Astrocyte (in vitro differentiated cells and primary cell): ENCODE results near the gene WASHC4. TPM values are rescaled to one million over a fixed set of nuclear protein-coding genes. Genes with fewer than 3 reads are reported as not detected.
A peak's percentile ranks its signal among the peaks of the same experiment; 100 is the strongest.

Source experiments
- DNase-seq: peaks from one replicate; pipeline ENCODE4 v3.0.0-alpha.2; 2010; ENCODE audit warnings: low read depth
- FAIRE-seq: peaks from 2 replicates; lab custom pipeline; 2011; peaks lifted over from hg19 to GRCh38; lab: Jason Lieb, UNC
- H2AFZ ChIP-seq: 2 replicates; pipeline ENCODE4 v1.6.0; 2012; ENCODE audit warnings: low read depth, low read length, inconsistent platforms
- H3K27ac ChIP-seq: 2 replicates; pipeline ENCODE4 v1.5.1; 2011; ENCODE audit warnings: low read depth, low read length, inconsistent platforms
- H3K27me3 ChIP-seq: 2 replicates; pipeline ENCODE4 v1.6.0; 2011; ENCODE audit warnings: low read length, inconsistent platforms; ENCODE audit not compliant: insufficient read depth
- H3K36me3 ChIP-seq: 2 replicates; pipeline ENCODE4 v1.5.1; 2011; ENCODE audit warnings: low read length, inconsistent platforms; ENCODE audit not compliant: insufficient read depth
- H3K4me1 ChIP-seq: 2 replicates; pipeline ENCODE4 v1.5.1; 2011; ENCODE audit warnings: low read length, inconsistent platforms; ENCODE audit not compliant: insufficient read depth
- H3K4me2 ChIP-seq: 2 replicates; pipeline ENCODE4 v1.6.0; 2012; ENCODE audit warnings: low read length, inconsistent platforms
- H3K4me3 ChIP-seq: 2 replicates; pipeline ENCODE4 v1.5.1; 2011; ENCODE audit warnings: low read depth, mild to moderate bottlenecking, low read length, inconsistent platforms; ENCODE audit not compliant: insufficient read depth
- H3K79me2 ChIP-seq: 2 replicates; pipeline ENCODE4 v1.6.0; 2012; ENCODE audit warnings: mild to moderate bottlenecking, low read length, inconsistent platforms; ENCODE audit not compliant: insufficient read depth
- H3K9ac ChIP-seq: 2 replicates; pipeline ENCODE4 v1.6.0; 2012; ENCODE audit warnings: mild to moderate bottlenecking, low read length, inconsistent platforms
- H3K9me3 ChIP-seq: 2 replicates; pipeline ENCODE4 v1.5.1; 2012; ENCODE audit warnings: low read depth, mild to moderate bottlenecking, low read length, inconsistent platforms; ENCODE audit not compliant: insufficient read depth
- H4K20me1 ChIP-seq: 2 replicates; pipeline ENCODE4 v1.6.0; 2012; ENCODE audit warnings: low read length, inconsistent platforms; ENCODE audit not compliant: insufficient read depth
- H3K27ac Mint-ChIP-seq: one replicate; pipeline ENCODE4 v1.8.0; 2021; ENCODE audit warnings: mild to moderate bottlenecking, mixed read lengths; ENCODE audit not compliant: unreplicated experiment
- H3K27me3 Mint-ChIP-seq: one replicate; pipeline ENCODE4 v1.8.0; 2021; ENCODE audit warnings: low read depth, mixed read lengths; ENCODE audit not compliant: unreplicated experiment
- H3K36me3 Mint-ChIP-seq: one replicate; pipeline ENCODE4 v1.8.0; 2021; ENCODE audit warnings: low read depth, mixed read lengths; ENCODE audit not compliant: unreplicated experiment
- H3K4me1 Mint-ChIP-seq: one replicate; pipeline ENCODE4 v1.8.0; 2021; ENCODE audit warnings: low read depth, mixed read lengths; ENCODE audit not compliant: unreplicated experiment
- H3K4me3 Mint-ChIP-seq: one replicate; pipeline ENCODE4 v1.8.0; 2021; ENCODE audit warnings: mild to moderate bottlenecking, moderate library complexity, mixed read lengths; ENCODE audit not compliant: unreplicated experiment
- H3K9me3 Mint-ChIP-seq: one replicate; pipeline ENCODE4 v1.8.0; 2021; ENCODE audit warnings: mild to moderate bottlenecking, mixed read lengths; ENCODE audit not compliant: unreplicated experiment
- EZH2 ChIP-seq: IDR thresholded peaks from 2 replicates; pipeline ENCODE4 v1.6.1; 2012; ENCODE audit warnings: mild to moderate bottlenecking, low read length, inconsistent platforms; ENCODE audit not compliant: insufficient read depth
- total RNA-seq: library from RNA; stranded (reverse); gene quantifications from 2 replicates; pipeline ENCODE4 v1.2.1, GENCODE V29; 2021
- TF ChIP-seq, protein P1 (sequence below): IDR thresholded peaks from 2 replicates; pipeline ENCODE4 v1.5.1; 2011; ENCODE audit warnings: low read depth, mild to moderate bottlenecking, inconsistent platforms, low read length, moderate library complexity; ENCODE audit not compliant: insufficient read depth

The WASHC4 gene
- total RNA-seq, 1 donor from 2014 or later: 51.1 TPM

DNA sequence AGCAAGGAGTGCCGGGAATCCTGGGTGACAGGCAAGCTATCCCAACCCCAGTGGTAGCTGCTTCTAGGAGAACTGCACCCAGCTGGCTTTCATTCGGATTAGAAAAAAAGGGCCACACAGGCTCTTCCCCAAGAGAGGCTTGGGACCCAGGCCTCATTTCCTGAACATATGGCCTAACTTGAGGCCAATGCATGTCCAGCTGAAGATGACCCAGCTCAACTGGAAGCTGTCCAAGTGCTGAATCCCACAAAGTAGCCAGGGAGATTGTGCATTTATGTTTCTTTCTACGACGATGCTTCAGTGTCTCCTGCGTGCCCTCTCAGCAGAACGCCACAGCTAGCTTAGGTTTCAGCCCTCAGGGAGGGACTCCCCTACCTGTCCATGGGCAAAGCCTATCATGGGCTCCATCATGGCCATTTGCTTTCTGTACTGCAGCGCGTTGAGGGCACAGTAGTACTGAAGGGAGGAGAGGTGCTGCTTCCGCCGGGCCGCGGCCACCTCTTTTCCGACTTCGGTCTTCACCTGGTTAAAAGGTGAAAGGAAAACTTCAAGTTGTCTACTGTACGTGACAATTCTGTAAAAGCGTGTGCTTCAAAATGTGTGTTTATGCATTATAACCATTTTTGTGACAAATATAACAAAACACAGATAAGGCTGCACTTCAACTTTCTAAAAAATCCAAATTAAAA, 99.3 kb downstream of the WASHC4 start:
- Histone ChIP-seq H3K79me2 (no peaks in the 10 kb centered on the region), H3K4me1 (peaks cover 14% of the 10 kb centered on the region), H2AFZ (no peak overlapping the region), H3K36me3 (peaks cover 43% of the 10 kb centered on the region), H3K27ac (no peak overlapping the region), H3K9me3 (no peaks in the 10 kb centered on the region), H3K4me3 (no peak overlapping the region), H4K20me1 (no peaks in the 10 kb centered on the region), H3K9ac (no peak overlapping the region), H3K4me2 (no peak overlapping the region), H3K27me3 (no peaks in the 10 kb centered on the region)
- TF ChIP-seq, protein P1, sequence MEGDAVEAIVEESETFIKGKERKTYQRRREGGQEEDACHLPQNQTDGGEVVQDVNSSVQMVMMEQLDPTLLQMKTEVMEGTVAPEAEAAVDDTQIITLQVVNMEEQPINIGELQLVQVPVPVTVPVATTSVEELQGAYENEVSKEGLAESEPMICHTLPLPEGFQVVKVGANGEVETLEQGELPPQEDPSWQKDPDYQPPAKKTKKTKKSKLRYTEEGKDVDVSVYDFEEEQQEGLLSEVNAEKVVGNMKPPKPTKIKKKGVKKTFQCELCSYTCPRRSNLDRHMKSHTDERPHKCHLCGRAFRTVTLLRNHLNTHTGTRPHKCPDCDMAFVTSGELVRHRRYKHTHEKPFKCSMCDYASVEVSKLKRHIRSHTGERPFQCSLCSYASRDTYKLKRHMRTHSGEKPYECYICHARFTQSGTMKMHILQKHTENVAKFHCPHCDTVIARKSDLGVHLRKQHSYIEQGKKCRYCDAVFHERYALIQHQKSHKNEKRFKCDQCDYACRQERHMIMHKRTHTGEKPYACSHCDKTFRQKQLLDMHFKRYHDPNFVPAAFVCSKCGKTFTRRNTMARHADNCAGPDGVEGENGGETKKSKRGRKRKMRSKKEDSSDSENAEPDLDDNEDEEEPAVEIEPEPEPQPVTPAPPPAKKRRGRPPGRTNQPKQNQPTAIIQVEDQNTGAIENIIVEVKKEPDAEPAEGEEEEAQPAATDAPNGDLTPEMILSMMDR: no peak
- TF ChIP-seq EZH2: no peak
- Mint-ChIP-seq H3K4me3 (no peak overlapping the region), H3K36me3 (peaks cover 26% of the 10 kb centered on the region), H3K27ac (no peak overlapping the region), H3K9me3 (peaks cover 2% of the 10 kb centered on the region), H3K4me1 (peaks cover 4% of the 10 kb centered on the region), H3K27me3 (no peaks in the 10 kb centered on the region)
- DNase-seq (no peak), FAIRE-seq (no peak)

DNA sequence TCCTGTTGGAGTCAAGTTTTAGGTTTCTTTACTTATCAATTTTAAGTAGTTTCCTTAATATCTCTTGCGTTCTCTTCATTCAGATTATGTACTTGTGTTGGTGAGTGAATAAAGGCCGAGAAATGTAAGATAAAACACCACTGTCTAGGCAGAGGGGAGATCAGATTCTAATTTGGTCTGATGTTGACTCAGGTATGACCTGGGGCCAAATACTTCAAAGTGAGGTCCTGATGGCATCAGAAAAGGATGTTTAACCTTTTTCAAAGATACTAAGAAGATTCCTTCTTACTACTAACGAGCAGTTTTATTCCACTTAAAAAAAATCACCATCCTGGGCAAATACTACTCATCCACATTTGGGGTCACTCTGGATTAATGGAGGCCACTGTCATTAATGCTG, 101.6 kb downstream of the WASHC4 start:
- no peak for DNase-seq
- TF ChIP-seq EZH2: no peak
- TF ChIP-seq, protein P1: no peak
- no peak overlapping the region for H3K4me3 ChIP-seq
- no peak overlapping the region for H3K4me3 Mint-ChIP-seq
- H3K4me2 ChIP-seq: no peak overlapping the region
- H3K27me3 Mint-ChIP-seq: no peaks in the 10 kb centered on the region
- no peaks in the 10 kb centered on the region for H3K79me2 ChIP-seq
- H4K20me1 ChIP-seq: no peaks in the 10 kb centered on the region
- no peaks in the 10 kb centered on the region for H3K27me3 ChIP-seq
- H3K9me3 Mint-ChIP-seq: peaks cover 2% of the 10 kb centered on the region
- no peaks in the 10 kb centered on the region for H3K9me3 ChIP-seq
- H3K36me3 Mint-ChIP-seq: peaks cover 28% of the 10 kb centered on the region
- H3K9ac ChIP-seq: no peak overlapping the region
- FAIRE-seq: no peak
- peaks cover 33% of the 10 kb centered on the region for H3K36me3 ChIP-seq
- peaks cover 17% of the 10 kb centered on the region for H3K4me1 Mint-ChIP-seq
- H2AFZ ChIP-seq: no peak overlapping the region
- H3K27ac ChIP-seq: no peak overlapping the region
- no peak overlapping the region for H3K27ac Mint-ChIP-seq
- peaks cover 25% of the 10 kb centered on the region for H3K4me1 ChIP-seq

DNA sequence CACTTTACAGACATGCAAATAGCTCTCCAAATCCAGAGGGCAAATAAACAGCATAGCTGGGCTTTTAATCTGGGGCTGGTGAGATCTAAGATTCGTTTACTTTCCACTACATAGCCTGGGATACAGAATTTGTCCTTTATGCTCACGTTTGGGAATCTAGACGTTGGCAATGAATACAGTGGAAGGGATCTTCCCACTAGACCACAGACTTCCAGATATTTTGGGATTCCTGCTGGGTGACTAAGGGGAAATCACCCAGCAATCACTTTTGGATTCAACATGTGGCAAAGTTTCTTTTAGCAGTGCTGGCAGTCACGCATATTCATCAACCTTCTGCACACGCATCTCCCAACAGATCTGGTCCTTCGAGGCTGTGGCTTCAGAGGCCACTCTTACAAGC, 104.9 kb downstream of the WASHC4 start:
- TF ChIP-seq EZH2: no peak
- TF ChIP-seq, protein P1: no peak
- Histone ChIP-seq H3K36me3 (peaks cover 31% of the 10 kb centered on the region), H3K4me2 (peak overlapping the region; percentile 4), H3K4me1 (peaks cover 20% of the 10 kb centered on the region), H3K27me3 (no peaks in the 10 kb centered on the region), H3K9me3 (no peaks in the 10 kb centered on the region), H3K79me2 (no peaks in the 10 kb centered on the region), H2AFZ (no peak overlapping the region), H3K9ac (no peak overlapping the region), H3K27ac (peak overlapping the region; percentile 36), H3K4me3 (no peak overlapping the region), H4K20me1 (no peaks in the 10 kb centered on the region)
- peak; percentile 84 for DNase-seq
- H3K9me3 Mint-ChIP-seq: peaks cover 2% of the 10 kb centered on the region
- H3K4me3 Mint-ChIP-seq: no peak overlapping the region
- peaks cover 29% of the 10 kb centered on the region for H3K36me3 Mint-ChIP-seq
- peak overlapping the region; percentile 67 for H3K27ac Mint-ChIP-seq
- FAIRE-seq: peak; percentile 78
- H3K27me3 Mint-ChIP-seq: no peaks in the 10 kb centered on the region
- H3K4me1 Mint-ChIP-seq: peaks cover 28% of the 10 kb centered on the region
